ENCODE measurements around the gene ID4.

GRCh38 chr6:19865178-19865577 is 28.0 kb downstream of the ID4 start:
- TF ChIP-seq GATA2 (IDR thresholded peaks at IDR 0.05; ENCODE audit: low read depth, low read length) (no peak), GATA3 (IDR thresholded peaks at IDR 0.05; ENCODE audit: low read depth, low read length) (no peak)

Data from SH-SY5Y (cell line).